ENCODE data around the gene BACH2. TPM values are rescaled to one million over a fixed set of nuclear protein-coding genes. Genes with fewer than 3 reads are reported as not detected.
"Not testable (repeated sequence)": the region's sequence is repeated elsewhere in the genome, so short reads cannot be mapped to it uniquely, and the experiment has no call there.

Gene BACH2
- under 1 TPM; 0.24 to 0.26 TPM for polyA plus RNA-seq

GRCh38 chr6:90296341-90297114 lies at the start of gene BACH2:
Gene BACH2, minus strand, starts transcription at chr6:90296843. Its CDS starts 287,999 bp downstream, at chr6:90008844.
- Histone ChIP-seq H3K4me1 (ENCODE audit: control insufficient read depth in 2 of 2, insufficient read depth in 2 of 2, low read length in 1 of 2) (peaks cover 0 to 2% of the 10 kb centered on the region in 2 donors), H3K4me3 (ENCODE audit: low read depth in 1 of 2, low read length in 2 of 2) (peak within 1 kb of the TSS; percentile 59 to 68), H3K36me3 (ENCODE audit: control insufficient read depth in 2 of 2, insufficient read depth in 2 of 2, low read length in 1 of 2) (peaks cover 0 to 2% of the 10 kb centered on the region in 2 donors), H3K9me3 (ENCODE audit: control insufficient read depth in 2 of 2, insufficient read depth in 1 of 2, low read depth in 1 of 2, low read length in 1 of 2) (no peaks in the 10 kb centered on the region), H3K27ac (ENCODE audit: low read depth in 2 of 2, low read length in 1 of 2) (peak within 1 kb of the TSS; percentile 81 to 82), H3K27me3 (ENCODE audit: control insufficient read depth in 1 of 2, insufficient read depth in 2 of 2, low read length in 2 of 2) (no peaks in the 10 kb centered on the region)
- WGBS, 2 donors: 0 to 1% methylated on average over 55 to 112 of the region's 112 CpGs

- Histone ChIP-seq H3K9me3 (ENCODE audit: control insufficient read depth in 2 of 2, insufficient read depth in 1 of 2, low read depth in 1 of 2, low read length in 1 of 2) (no peaks in the 10 kb centered on the region), H3K4me3 (ENCODE audit: low read depth in 1 of 2, low read length in 2 of 2) (no peak overlapping the region), H3K36me3 (ENCODE audit: control insufficient read depth in 2 of 2, insufficient read depth in 2 of 2, low read length in 1 of 2) (no peaks in the 10 kb centered on the region), H3K27ac (ENCODE audit: low read depth in 2 of 2, low read length in 1 of 2) (no peak overlapping the region), H3K4me1 (ENCODE audit: control insufficient read depth in 2 of 2, insufficient read depth in 2 of 2, low read length in 1 of 2) (no peaks in the 10 kb centered on the region), H3K27me3 (ENCODE audit: control insufficient read depth in 1 of 2, insufficient read depth in 2 of 2, low read length in 2 of 2) (no peaks in the 10 kb centered on the region)
- 60 to 63% methylated on average over 5 of the region's 5 CpGs for WGBS, 2 donors
Observed at GRCh38 chr6:90343576-90343975, 46.9 kb upstream of the BACH2 start.

GRCh38 chr6:90338409-90338808 lies 41.8 kb upstream of the BACH2 start:
- WGBS, 2 donors: 88 to 91% methylated on average over 1 of the region's 1 CpG
- no peaks in the 10 kb centered on the region for H3K36me3 ChIP-seq (ENCODE audit: control insufficient read depth in 2 of 2, insufficient read depth in 2 of 2, low read length in 1 of 2)
- no peak overlapping the region for H3K4me3 ChIP-seq (ENCODE audit: low read depth in 1 of 2, low read length in 2 of 2)
- no peak overlapping the region for H3K27ac ChIP-seq (ENCODE audit: low read depth in 2 of 2, low read length in 1 of 2)
- H3K4me1 ChIP-seq (ENCODE audit: control insufficient read depth in 2 of 2, insufficient read depth in 2 of 2, low read length in 1 of 2): no peaks in the 10 kb centered on the region
- H3K9me3 ChIP-seq (ENCODE audit: control insufficient read depth in 2 of 2, insufficient read depth in 1 of 2, low read depth in 1 of 2, low read length in 1 of 2): no peaks in the 10 kb centered on the region
- H3K27me3 ChIP-seq (ENCODE audit: control insufficient read depth in 1 of 2, insufficient read depth in 2 of 2, low read length in 2 of 2): no peaks in the 10 kb centered on the region

- no peak overlapping the region for H3K27ac ChIP-seq (ENCODE audit: low read depth in 2 of 2, low read length in 1 of 2)
- H3K27me3 ChIP-seq (ENCODE audit: control insufficient read depth in 1 of 2, insufficient read depth in 2 of 2, low read length in 2 of 2): no peaks in the 10 kb centered on the region
- H3K36me3 ChIP-seq (ENCODE audit: control insufficient read depth in 2 of 2, insufficient read depth in 2 of 2, low read length in 1 of 2): no peaks in the 10 kb centered on the region
- H3K4me3 ChIP-seq (ENCODE audit: low read depth in 1 of 2, low read length in 2 of 2): no peak overlapping the region
- H3K9me3 ChIP-seq (ENCODE audit: control insufficient read depth in 2 of 2, insufficient read depth in 1 of 2, low read depth in 1 of 2, low read length in 1 of 2): no peaks in the 10 kb centered on the region
- H3K4me1 ChIP-seq (ENCODE audit: control insufficient read depth in 2 of 2, insufficient read depth in 2 of 2, low read length in 1 of 2): no peaks in the 10 kb centered on the region
- 62 to 65% methylated on average over 6 of the region's 6 CpGs for WGBS, 2 donors
Observed at GRCh38 chr6:90336388-90336947, 39.8 kb upstream of the BACH2 start.

GRCh38 chr6:90333928-90334327 lies 37.3 kb upstream of the BACH2 start:
- Histone ChIP-seq H3K4me3 (ENCODE audit: low read depth in 1 of 2, low read length in 2 of 2) (no peak overlapping the region), H3K27ac (ENCODE audit: low read depth in 2 of 2, low read length in 1 of 2) (no peak overlapping the region), H3K27me3 (ENCODE audit: control insufficient read depth in 1 of 2, insufficient read depth in 2 of 2, low read length in 2 of 2) (no peaks in the 10 kb centered on the region), H3K9me3 (ENCODE audit: control insufficient read depth in 2 of 2, insufficient read depth in 1 of 2, low read depth in 1 of 2, low read length in 1 of 2) (no peaks in the 10 kb centered on the region), H3K36me3 (ENCODE audit: control insufficient read depth in 2 of 2, insufficient read depth in 2 of 2, low read length in 1 of 2) (no peaks in the 10 kb centered on the region), H3K4me1 (ENCODE audit: control insufficient read depth in 2 of 2, insufficient read depth in 2 of 2, low read length in 1 of 2) (no peaks in the 10 kb centered on the region)
- 56 to 72% methylated on average over 1 of the region's 1 CpG for WGBS, 2 donors

- not testable (repeated sequence) for H3K27ac ChIP-seq (ENCODE audit: low read depth in 2 of 2, low read length in 1 of 2); H3K36me3 ChIP-seq (ENCODE audit: control insufficient read depth in 2 of 2, insufficient read depth in 2 of 2, low read length in 1 of 2); H3K4me3 ChIP-seq (ENCODE audit: low read depth in 1 of 2, low read length in 2 of 2); H3K27me3 ChIP-seq (ENCODE audit: control insufficient read depth in 1 of 2, insufficient read depth in 2 of 2, low read length in 2 of 2); H3K4me1 ChIP-seq (ENCODE audit: control insufficient read depth in 2 of 2, insufficient read depth in 2 of 2, low read length in 1 of 2); H3K9me3 ChIP-seq (ENCODE audit: control insufficient read depth in 2 of 2, insufficient read depth in 1 of 2, low read depth in 1 of 2, low read length in 1 of 2)
- WGBS, 2 donors: 65 to 81% methylated on average over 2 of the region's 2 CpGs
Observed at GRCh38 chr6:90332978-90333543, 36.4 kb upstream of the BACH2 start.

- H3K4me3 ChIP-seq (ENCODE audit: low read depth in 1 of 2, low read length in 2 of 2): no peak overlapping the region
- no peaks in the 10 kb centered on the region for H3K27me3 ChIP-seq (ENCODE audit: control insufficient read depth in 1 of 2, insufficient read depth in 2 of 2, low read length in 2 of 2)
- WGBS, 2 donors: 78 to 80% methylated on average over 2 of the region's 2 CpGs
- H3K4me1 ChIP-seq (ENCODE audit: control insufficient read depth in 2 of 2, insufficient read depth in 2 of 2, low read length in 1 of 2): no peaks in the 10 kb centered on the region
- H3K27ac ChIP-seq (ENCODE audit: low read depth in 2 of 2, low read length in 1 of 2): no peak overlapping the region
- H3K36me3 ChIP-seq (ENCODE audit: control insufficient read depth in 2 of 2, insufficient read depth in 2 of 2, low read length in 1 of 2): no peaks in the 10 kb centered on the region
- H3K9me3 ChIP-seq (ENCODE audit: control insufficient read depth in 2 of 2, insufficient read depth in 1 of 2, low read depth in 1 of 2, low read length in 1 of 2): no peaks in the 10 kb centered on the region
Observed at GRCh38 chr6:90329386-90330077, 32.9 kb upstream of the BACH2 start.

- WGBS, 2 donors: 79 to 80% methylated on average over 1 of the region's 1 CpG
Observed at GRCh38 chr6:90328004-90328403, 31.4 kb upstream of the BACH2 start.

GRCh38 chr6:90326404-90327057 lies 29.9 kb upstream of the BACH2 start:
- Histone ChIP-seq H3K27ac (ENCODE audit: low read depth in 2 of 2, low read length in 1 of 2) (no peak overlapping the region), H3K4me1 (ENCODE audit: control insufficient read depth in 2 of 2, insufficient read depth in 2 of 2, low read length in 1 of 2) (no peaks in the 10 kb centered on the region), H3K27me3 (ENCODE audit: control insufficient read depth in 1 of 2, insufficient read depth in 2 of 2, low read length in 2 of 2) (no peaks in the 10 kb centered on the region), H3K4me3 (ENCODE audit: low read depth in 1 of 2, low read length in 2 of 2) (no peak overlapping the region), H3K9me3 (ENCODE audit: control insufficient read depth in 2 of 2, insufficient read depth in 1 of 2, low read depth in 1 of 2, low read length in 1 of 2) (no peaks in the 10 kb centered on the region), H3K36me3 (ENCODE audit: control insufficient read depth in 2 of 2, insufficient read depth in 2 of 2, low read length in 1 of 2) (no peaks in the 10 kb centered on the region)
- 90% methylated on average over 3 of the region's 3 CpGs for WGBS, 2 donors

More at GRCh38 chr6:90328004-90328403, 31.4 kb upstream of the BACH2 start:
- Histone ChIP-seq H3K27ac (ENCODE audit: low read depth in 2 of 2, low read length in 1 of 2) (no peak overlapping the region), H3K4me1 (ENCODE audit: control insufficient read depth in 2 of 2, insufficient read depth in 2 of 2, low read length in 1 of 2) (no peaks in the 10 kb centered on the region), H3K27me3 (ENCODE audit: control insufficient read depth in 1 of 2, insufficient read depth in 2 of 2, low read length in 2 of 2) (no peaks in the 10 kb centered on the region), H3K4me3 (ENCODE audit: low read depth in 1 of 2, low read length in 2 of 2) (no peak overlapping the region), H3K36me3 (ENCODE audit: control insufficient read depth in 2 of 2, insufficient read depth in 2 of 2, low read length in 1 of 2) (no peaks in the 10 kb centered on the region), H3K9me3 (ENCODE audit: control insufficient read depth in 2 of 2, insufficient read depth in 1 of 2, low read depth in 1 of 2, low read length in 1 of 2) (no peaks in the 10 kb centered on the region)

Measured in esophagus (tissue), 2 donors.